Activated CD4-positive, alpha-beta T cell treated with anti-CD3 and anti-CD28 coated beads for 4 hours (primary cell): ENCODE measurements around the gene ADK.

Experiments
- DNase-seq, 2 donors: peaks; one replicate each; pipeline ENCODE4 v3.0.0-alpha.2; 2020

ADK gene

DNA sequence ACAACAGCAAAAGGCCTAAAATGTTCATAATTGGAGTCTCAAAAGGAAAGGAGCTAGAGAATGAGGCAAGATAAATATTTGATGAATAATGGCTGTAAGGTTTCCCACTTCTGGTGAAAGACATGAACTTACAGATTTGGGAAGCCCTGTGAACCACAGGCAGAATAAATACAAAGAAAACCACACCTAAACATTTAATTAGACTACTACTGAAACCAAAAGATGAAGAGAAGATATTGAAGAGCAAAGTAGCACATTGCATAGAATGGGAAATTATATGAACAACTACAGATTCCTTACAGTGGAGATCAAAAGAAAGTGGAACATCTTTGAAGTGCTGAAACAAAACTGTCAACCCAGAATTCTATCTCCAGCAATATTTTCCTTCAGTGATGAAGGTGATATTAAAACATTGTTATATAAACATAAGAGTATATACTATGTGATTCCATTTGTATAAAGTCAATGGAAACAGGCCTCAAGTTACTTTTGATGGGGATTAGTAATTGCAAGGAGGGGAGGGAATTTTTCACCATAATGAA is 484.0 kb downstream of the ADK start:
- no peak for DNase-seq

DNA sequence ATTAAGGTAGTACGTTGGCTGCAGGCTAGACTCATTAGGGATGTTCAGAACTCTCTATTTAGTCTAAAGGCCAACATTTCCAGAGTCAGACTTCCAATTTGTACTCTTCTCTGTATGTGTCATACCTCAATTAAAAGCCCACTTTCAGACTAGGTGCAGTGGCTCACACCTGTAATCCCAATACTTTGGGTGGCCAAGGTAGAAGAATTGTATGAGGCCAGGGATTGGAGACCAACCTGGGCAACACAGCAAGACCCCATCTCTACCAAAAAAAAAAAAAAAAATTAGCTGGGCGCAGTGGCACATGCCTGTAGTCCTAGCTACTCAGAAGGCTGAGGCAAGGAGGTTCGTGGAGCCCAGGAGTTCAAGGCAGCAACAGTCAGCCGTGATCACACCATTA is 484.6 kb downstream of the ADK start:
- DNase-seq, result no peak

DNA sequence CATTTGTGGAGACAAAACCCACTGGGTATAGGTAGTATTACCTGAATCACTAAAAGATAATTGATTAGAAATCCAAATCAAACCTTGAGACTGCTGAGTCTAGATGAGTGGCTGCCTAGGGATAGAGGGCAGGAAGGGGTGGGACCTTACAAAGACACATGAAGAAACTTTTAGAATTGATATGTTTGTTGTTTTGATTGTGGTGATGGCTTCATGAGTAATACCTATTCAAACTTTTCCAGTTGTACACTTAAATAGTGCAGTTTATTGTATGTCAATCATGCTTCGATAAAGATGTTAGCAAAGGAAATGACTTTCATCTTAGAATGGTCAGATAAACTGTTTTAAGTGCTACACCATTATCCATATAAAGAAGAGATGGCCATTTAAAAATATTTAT is 486.7 kb downstream of the ADK start:
- no peak for DNase-seq

DNA sequence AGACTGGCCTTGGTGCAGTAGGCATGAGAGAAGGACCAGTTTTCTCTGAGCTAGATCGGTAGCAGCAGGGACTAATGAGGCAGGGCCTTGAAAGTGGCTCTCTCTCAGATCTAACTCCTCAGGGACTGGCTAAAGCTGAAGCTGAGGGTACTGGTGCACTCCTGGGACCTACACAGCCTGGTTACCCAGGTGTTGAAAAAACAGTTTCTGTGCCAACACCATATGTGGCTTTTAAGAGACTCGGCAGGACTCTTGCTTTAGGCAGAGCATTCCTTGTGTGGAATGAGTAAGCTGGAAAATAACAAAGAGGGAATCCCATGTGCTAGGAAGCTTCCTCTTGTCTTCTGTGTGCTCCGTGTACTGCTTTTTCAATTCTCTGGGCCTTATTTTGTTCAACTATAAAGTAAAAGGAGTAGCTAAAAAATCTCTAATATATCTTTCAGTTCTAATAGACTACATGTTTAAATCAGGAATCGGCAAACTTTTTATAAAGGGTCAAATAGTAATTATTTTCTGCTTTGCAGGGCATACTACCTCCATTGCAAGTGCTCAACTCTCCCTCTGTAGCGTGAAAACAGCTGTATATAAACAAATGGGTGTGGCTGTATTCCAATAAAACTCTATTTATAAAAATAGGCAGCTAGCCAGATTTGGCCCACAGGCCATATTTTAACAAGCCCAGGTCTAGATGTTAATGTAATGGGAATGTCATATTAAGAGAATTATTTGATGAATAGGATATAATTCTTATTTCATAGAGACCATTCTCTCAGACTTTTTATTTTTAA is 489.3 kb downstream of the ADK start:
- no peak for DNase-seq

DNA sequence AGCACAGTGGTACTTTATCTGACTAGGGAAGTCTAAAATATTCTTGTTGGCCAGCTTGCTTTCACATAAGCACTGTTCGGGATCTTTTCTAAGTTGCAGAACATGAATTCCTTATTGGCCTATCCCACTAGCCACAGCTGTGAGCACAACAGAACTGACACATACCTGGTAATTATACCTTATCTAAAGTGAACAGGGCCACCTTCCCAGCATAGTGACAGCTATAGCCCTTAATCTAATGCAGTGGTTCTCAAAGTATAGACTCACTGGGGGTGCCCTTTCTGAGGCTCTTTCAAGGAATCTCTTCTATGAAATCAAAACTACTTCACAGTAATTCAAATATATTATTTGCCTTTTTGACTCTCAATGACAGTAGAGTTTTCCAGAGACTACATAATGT is 490.6 kb downstream of the ADK start:
- DNase-seq, result no peak

DNA sequence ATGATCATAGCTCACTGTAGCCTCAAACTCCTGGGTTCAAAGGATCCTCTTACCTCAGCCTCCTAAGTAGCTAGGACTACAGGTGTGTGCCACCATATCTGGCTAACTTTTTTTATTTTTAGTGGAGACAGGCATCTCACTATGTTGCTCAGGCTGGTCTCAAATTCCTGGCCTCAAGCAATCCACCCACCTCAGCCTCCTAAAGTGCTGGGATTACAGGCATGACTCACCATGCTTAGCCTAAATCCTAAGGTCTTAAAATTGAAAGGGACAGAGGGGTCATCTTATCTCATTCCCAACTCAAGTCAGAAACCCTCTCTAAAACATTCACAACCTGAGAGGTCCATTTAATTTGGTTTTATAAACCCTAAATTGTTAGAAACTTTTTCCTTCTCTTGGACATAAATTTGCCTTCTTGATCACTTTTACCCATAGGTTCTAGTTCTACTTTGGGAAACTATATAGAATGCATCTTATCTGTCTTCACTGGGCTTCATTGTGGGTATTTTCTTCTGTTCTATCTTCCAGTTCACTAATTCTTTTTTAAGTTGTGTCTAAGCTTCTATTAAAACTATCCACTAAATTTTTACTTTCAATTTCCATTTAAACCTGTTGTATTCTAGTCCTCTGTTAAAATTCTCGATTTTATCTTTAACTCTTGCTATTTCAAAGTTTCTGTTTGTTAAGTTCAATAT is 492.0 kb downstream of the ADK start:
- no peak for DNase-seq

DNA sequence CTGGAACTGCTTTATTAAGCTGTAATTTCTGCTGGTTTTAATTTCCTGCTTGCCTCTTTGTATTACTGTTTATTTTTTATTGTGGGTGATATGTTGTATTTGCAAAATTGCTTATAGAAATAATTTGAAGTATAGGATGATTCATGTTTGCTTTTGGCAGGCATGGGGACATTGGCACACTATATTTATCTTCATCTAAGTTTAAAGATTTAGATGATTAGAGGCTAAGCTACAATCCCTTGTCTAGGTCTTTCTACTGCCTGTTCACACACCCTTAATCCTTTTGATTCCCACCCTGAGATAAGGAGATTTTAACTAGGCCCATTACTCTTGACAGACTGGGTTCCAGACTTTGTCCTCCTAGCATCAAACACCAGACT is 492.6 kb downstream of the ADK start:
- DNase-seq, result no peak

DNA sequence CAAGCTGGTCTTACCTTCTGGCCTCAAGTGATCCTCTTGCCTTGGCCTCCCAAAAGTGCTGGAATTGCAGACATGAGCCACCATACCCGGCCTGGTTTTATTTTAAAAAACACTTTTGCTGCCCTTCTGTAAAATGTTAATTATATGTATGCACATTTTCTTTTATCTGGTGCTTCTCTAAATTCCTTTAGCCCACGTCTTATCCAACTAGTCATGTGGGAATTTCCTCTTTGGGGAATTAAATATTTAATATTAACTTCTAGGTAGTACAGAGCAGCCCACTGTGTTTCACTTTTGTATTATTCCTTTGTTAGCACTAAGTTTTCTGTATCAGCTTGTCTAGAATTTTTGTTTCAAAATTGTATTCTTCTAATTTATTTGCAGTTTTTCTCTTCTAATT is 493.7 kb downstream of the ADK start:
- DNase-seq, result no peak

DNA sequence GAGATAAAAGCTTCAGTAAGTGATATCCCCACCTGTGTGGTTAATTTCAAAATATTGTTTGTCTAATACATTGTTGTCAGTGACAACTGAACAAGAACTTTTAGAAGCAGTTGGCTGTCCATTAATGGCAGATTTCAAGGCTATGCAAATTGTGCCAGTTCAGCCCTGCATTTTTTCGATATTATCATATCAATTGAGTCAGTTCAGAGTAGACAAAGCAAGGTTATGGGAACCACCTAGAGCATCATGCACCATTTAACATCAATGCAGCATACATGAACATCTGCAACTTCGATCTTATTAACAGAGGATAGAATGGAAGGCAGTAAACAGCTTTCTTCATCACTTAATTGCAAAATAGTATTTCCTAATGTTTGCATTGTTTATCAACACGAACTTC is 494.7 kb downstream of the ADK start:
- DNase-seq, result no peak

DNA sequence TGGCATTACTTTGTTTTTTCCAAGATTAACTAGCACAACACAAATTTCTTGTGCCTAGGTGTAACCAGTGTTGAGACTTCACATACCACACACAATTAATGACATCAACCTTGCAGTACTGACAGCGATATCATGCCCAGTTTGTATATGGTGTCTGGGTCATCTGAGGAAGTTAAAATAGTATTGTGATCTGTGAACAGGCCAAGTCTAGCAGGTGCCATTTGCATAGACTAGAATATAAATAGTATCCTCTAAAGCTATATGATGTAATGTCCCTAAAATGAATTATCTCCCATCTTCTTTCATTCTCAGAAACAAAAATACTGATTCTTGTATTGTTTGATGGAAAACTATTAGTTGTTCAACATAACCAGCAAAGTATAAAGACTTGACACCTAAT is 499.6 kb downstream of the ADK start:
- DNase-seq, result no peak

DNA sequence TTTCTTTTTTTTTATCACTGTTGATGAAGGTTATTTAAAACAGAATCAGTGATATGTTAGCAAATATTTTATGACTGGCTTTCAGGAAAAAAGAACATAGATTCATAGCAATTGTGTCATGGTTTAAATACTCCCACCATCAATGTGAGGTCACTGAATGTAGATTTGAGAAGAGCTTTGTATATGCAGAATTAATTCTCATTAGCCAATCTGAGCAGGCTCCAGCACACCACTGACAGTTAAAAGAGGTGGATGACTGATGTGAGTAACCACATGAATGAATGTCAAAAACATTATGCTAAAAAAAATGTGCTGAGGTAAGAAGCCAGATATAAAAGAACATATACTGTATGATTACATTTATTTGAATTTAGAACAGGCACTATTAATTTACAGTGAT is 500.5 kb downstream of the ADK start:
- no peak for DNase-seq

DNA sequence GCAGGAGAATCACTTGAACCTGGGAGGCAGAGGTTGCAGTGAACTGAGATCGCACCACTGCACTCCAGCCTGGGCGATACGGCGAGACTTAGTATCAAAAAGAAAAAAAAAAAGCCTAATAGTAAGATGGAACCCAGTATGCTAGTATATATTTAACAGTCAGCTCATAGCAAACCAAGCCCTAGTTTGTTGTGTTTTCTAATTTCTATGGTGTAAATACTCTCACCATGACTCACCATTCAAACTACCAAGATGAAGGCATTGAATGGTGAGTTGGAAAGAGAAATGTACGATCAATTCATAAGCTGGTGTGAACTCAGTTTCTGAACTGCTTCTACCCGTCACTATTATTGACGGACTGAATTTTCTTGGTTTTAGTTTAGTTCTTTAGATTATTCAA is 501.6 kb downstream of the ADK start:
- no peak for DNase-seq

DNA sequence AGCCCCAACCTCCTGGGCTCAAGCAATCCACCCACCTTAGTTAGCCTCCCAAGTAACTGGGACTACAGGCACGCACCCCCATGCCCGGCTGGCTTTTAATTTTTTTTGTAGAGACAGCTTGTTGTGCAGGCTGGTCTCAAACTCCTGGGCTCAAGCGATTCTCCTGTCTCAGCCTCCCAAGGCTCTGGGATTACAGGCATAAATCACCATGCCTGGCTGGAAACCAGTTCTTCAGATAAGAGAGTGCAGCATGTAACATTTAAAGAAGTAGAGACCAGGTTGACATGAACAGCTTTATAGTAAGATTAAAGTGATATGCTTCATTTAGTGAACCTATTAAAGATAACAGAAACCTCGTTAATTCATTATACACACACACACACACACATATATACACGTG is 507.5 kb downstream of the ADK start:
- no peak for DNase-seq

DNA sequence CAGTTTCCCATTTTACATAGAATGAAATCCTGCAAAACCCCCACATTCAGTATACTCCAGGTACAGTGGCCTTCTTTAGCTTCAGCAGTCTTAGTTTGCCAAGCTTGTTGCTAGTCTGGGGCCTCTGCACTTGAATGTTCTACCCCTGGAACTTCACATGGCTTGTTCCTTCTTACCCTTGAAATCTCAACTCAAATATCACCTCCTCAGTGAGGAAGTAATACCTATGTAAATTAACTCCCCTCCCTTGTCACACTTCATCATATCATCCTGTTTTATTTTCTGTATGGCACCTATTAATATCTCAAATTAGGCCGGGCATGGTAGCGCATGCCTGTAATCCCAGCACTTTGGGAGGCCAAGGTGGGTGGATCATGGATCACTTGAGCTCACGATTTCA is 511.6 kb downstream of the ADK start:
- DNase-seq, result no peak

DNA sequence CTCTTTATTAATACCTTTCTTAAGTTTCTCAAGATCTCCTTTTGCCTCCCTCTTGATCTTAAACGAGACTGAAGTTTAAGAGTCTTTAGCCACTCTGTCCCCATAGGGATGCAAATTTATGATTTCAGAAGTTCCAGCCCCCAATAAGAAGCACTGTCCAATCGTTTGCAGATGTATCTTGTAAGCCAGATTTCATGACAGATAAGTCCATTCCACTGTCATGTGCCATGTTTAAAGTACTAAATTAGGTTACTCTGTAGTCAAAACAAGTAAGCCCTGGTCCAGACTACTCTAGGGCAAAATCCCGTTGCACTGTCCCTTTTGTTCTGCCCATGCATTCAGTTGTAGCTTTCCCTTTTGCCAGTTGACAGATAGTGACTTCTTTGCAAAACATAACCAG is 518.2 kb downstream of the ADK start:
- no peak for DNase-seq

DNA sequence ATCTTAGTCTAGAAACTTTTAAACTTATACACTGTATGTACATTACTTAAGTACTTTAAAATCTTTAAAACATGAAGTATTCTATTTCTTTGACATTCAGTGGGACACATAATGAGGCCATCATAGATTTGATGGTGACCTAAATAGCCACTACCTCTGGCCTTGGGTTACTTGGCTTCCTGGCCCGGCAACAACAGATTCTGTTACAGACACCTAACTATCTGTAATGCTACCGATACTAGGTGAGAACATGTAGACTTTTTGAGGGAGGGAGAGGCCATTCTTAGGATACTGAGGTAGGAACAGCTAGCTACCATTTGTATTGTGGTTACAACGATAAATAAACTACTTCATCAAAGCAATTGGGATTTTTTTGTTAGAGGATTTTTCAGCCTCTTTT is 520.7 kb downstream of the ADK start:
- no peak for DNase-seq

DNA sequence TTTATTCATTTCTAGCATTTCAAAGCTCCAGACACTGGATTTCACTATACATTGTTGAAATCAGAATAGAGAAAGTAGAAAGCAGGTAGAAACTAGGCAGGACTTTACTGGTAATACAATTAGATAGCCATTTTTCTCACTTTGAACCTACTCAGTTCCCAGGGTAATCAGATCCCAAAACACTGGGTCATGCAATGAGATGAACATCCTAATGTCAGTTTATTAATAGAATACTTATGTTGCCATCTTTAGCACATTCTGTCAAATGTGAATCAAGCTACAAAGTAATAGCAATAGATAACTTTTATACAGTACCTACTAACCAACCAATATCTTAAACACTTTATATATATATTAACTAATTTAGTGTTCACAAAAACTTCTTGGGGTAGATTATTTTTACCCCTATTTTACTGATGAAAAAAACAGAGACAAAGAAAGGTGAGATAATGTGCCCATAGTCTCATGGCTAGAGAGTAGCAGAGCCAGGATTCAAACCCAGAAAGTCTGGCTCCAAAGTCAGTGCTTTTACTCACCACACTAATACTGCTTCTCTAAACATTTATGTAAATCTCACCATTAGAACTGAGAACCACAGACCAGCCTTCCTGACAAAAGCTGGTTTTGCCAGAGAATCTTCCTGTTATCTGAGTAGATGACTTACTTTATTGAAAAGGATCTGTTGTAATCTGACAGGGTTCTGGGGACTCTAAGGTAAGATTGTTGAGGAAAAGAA is 521.6 kb downstream of the ADK start:
- no peak for DNase-seq

DNA sequence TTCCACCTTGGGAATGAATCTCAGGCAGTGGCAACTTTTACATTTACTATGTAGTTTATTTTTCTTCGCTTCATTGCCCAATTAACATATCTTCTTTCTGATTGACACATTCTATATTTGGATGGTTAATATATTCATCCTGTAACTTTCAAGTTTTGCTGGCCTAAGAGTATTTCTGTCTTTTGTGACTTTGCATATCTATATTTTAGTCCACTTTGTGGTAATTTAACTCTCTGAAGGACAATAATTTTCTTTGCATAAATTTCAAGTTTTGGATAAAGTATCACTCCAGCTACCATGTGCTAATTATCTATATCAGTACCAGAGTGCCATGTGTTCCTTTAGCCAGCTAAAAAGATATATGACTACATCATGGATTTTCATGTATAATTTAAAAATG is 523.9 kb downstream of the ADK start:
- DNase-seq, result no peak

DNA sequence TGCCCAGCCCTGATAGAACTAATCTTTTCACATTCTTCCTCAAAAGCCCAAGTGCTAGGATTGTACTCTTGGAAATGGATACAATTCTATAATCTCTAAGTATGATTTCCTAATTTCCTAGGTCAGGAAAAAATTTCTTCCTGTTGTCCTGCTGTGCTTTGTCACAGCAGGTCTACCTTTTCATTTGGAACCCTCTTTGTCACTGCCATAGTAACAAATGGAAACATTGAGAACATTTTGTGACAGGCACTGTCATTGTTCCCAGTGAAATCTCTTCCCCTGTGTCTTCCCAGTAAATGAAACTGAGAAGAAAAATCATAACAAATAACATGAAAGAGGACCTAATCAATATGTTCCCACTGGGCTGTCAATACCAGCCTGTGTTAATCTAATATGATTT is 524.5 kb downstream of the ADK start:
- no peak for DNase-seq

DNA sequence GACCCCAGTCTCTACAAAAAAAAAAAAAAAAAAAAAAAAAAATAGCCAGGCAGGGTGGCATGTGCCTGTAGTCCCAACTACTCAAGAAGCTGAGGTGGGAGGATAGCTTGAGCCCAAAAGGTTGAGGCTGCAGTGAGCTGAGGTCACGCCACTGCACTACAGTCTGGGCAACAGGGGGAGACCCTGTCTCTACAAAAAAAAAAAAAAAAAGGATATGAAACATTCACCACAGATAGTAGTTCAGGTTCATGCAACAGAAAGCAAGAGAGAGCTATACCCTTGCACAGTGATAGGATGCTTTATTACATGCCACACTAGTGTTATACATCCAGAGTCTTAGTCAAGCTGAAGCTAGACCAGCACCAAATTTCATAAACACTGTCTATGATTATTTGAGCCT is 526.9 kb downstream of the ADK start:
- DNase-seq, result no peak

DNA sequence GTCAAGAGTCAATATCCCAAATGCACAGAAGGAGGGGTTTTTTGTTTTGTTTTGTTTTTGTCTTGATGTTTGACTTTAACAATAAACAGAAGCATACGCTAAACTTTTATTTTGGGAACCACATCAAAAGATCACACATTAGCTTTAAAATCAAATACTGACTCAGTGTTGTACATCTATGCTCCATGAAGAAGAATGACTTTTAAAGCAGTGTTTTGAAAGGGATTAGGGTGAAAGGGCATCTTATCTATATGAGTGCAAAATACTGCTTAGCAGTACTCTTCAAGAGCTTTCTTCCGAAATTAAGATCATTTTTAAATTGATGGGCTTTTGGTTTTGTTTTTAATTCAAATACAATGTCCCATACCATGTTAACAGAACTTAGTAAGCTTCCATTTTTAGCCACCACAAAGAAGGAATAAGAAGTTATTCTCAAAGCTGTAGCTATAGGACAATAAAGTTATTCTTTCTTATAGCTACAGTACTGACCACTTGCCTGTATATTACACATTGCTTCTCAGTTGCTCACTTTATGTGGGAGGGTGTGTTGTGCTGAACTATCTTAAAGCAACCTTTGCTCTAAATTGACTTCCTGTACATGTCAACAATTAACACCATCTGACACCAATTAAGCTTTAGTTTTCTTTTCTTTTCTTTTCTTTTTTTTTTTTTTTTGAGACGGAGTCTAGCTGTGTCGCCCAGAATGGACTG is 531.1 kb downstream of the ADK start:
- DNase-seq, result no peak

DNA sequence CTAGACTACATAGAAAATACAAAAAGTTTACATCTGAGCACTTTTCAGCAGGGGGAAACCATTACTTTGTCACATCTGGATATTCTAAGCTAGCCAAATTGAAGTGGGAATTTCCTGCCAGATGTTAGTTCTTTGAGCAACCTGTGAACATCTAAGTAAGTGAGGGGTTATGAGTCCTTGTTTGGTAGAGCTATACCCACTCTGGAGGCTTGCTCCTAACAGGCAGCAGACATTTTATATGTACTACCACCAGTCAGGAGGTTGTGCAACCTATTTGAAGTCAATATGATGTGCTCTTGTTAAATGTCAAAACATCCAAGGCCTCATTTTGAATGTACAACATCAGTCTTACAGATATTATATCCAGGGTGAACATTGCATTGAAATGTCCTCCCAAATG is 532.0 kb downstream of the ADK start:
- no peak for DNase-seq
